Stimulated activated naive B cell treated with anti-CD40 and anti-IgM and Interleukin-4, amounts not matched to agents 10 μg/mL and 1 μg/mL and 100 μg/mL, for 72 hours (primary cell): ENCODE results near the gene PI4KB.

Experiments
- ATAC-seq, 2 donors: fragments of 150-1000 bp; cut with Tn5 transposase; replicated peaks; 2 replicates each; pipeline ENCODE4 v1.10.0; 2021; ENCODE audit warnings: moderate library complexity in 1 of 2
- DNase-seq: peaks from one replicate; pipeline ENCODE4 v3.0.0; 2021
- H3K27ac Mint-ChIP-seq: one replicate; pipeline ENCODE4 v1.8.0; 2022; ENCODE audit warnings: mild to moderate bottlenecking, mixed read lengths
- H3K27me3 Mint-ChIP-seq, 2 donors: one replicate each; pipeline ENCODE4 v1.8.0; 2022; ENCODE audit warnings: mixed read lengths in 2 of 2
- H3K36me3 Mint-ChIP-seq, 2 donors: one replicate each; pipeline ENCODE4 v1.8.0; 2022; ENCODE audit warnings: mixed read lengths in 2 of 2, mild to moderate bottlenecking in 1 of 2
- H3K4me1 Mint-ChIP-seq, 2 donors: one replicate each; pipeline ENCODE4 v1.8.0; 2022; ENCODE audit warnings: mixed read lengths in 2 of 2, mild to moderate bottlenecking in 1 of 2
- H3K4me3 Mint-ChIP-seq, 2 donors: one replicate each; pipeline ENCODE4 v1.8.0; 2022; ENCODE audit warnings: mild to moderate bottlenecking in 2 of 2, mixed read lengths in 2 of 2, moderate library complexity in 1 of 2
- H3K9me3 Mint-ChIP-seq, 2 donors: one replicate each; pipeline ENCODE4 v1.8.0; 2022; ENCODE audit warnings: mixed read lengths in 2 of 2, mild to moderate bottlenecking in 1 of 2

The PI4KB gene

DNA sequence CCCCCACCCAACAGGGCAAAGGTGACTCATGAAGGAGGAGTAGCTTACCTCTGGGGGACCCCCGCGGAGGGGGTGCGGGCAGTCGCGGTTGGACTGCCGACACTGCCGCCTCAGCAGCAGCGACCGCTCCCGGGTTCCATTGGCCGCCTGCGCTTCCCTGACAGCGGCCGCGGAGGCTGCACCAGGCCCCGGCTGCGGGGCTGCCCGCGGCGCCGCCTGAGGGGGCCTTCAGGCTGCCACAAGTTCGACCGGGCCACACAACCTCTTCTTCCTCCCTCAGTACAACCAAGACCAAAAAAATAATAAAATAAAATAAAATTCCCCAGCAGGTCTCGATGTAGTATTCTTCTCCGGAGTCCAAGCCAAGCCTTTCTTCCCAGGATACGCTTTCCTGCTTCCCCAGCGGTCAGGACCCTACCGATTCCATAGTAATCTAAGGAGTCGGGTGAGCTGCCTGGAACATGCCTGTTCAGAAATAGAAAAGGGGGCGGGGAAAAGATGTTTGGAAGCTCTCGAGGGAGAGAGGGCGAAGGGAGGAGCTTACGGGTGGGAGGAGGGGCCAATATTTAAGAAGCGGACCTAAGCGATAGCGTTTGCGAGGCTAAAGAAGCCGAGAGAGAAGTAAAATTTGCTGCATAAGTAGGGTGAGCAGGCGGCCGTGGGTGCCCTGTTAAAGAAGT is at the start of gene PI4KB:
Gene PI4KB (minus strand): TSS at position 194 of the 680 bp plus-strand sequence. CDS start 10,935 bp downstream, outside the sequence.
- Mint-ChIP-seq H3K9me3 (no peaks in the 10 kb centered on the region), H3K4me3 (peak within 1 kb of the TSS; percentile 92 to 100), H3K4me1 (peaks cover 28 to 35% of the 10 kb centered on the region in 2 donors), H3K27me3 (no peaks in the 10 kb centered on the region), H3K36me3 (peaks cover 25 to 35% of the 10 kb centered on the region in 2 donors), H3K27ac (peak within 1 kb of the TSS; percentile 96)
- ATAC-seq = peak; percentile 89 to 92
- peak; percentile 86 for DNase-seq

DNA sequence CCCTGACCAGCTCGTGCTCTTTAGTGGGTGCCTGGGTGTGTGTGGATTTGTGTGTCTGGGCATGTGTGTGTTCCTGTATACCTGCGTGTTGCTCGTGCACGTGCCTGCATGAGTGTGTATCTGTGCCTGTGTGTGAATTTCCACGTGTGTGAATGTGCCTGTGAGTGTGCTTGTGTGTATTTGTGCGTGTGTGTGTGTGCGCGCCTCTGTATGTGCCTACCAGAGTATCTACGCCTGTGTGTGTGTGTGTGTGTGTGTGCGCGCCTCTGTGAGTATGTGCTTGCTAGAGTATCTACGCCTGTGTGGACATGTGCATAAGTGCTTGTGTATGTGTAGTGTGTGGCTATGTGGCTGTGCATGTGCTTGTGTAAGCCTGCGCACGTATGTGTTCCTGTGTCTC is 46.0 kb upstream of the PI4KB start:
- Mint-ChIP-seq H3K4me1 (no peaks in the 10 kb centered on the region), H3K36me3 (no peaks in the 10 kb centered on the region), H3K4me3 (no peak overlapping the region), H3K27ac (no peak overlapping the region), H3K9me3 (no peaks in the 10 kb centered on the region), H3K27me3 (no peaks in the 10 kb centered on the region)
- ATAC-seq = no peak
- no peak for DNase-seq

DNA sequence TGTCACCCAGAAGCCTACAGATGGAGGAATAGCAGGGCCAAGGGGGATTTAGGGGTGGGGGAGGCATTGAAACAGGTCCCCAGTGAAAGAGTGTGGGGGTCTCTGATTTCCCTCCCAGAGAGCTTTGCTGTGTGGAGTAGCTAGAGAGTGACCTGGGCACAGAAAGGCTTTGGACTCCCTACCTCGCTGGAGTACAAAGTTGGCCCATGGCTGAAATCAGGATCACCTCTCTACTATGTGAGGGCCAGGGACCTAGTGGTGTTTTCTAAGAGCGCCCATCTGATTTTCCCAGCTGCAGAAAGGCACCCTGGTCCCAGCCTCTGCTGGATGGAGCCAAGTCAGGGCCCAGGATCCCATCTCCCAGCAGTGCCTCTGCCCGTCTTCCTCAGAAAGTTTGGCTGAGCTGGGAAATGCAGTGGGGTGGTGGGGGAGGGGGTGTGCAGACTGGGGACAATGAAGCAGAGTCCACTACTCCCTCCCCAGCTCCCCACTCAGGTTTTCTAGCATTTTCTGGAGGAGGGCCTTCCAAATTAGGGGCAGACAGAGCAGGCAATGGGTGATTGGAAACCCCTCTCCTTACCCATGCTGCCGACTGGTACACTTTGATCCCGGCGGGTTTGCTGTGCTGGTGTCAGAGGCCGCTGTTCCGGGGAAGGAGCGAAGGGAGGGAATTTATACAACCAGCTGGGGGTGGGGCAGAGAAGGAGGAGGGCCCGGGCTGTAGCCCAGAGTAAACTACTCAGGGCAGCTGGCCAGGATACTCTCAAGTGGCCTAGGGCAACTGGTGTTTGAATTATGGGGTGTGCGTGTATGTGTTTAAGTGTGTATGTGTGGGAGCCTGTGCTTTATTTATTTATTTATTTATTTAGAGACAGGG is 45.1 kb upstream of the PI4KB start, which contains the start of gene SELENBP1:
Gene SELENBP1 (minus strand): TSS at position 648 of the 877 bp plus-strand sequence. CDS start 64 bp downstream, at position 584.
- ATAC-seq (no peak), DNase-seq (no peak)
- Mint-ChIP-seq H3K4me1 (no peaks in the 10 kb centered on the region), H3K9me3 (no peaks in the 10 kb centered on the region), H3K27ac (peak within 1 kb of the TSS; percentile 28), H3K36me3 (no peaks in the 10 kb centered on the region), H3K4me3 (no peak within 1 kb of the TSS), H3K27me3 (no peaks in the 10 kb centered on the region)

DNA sequence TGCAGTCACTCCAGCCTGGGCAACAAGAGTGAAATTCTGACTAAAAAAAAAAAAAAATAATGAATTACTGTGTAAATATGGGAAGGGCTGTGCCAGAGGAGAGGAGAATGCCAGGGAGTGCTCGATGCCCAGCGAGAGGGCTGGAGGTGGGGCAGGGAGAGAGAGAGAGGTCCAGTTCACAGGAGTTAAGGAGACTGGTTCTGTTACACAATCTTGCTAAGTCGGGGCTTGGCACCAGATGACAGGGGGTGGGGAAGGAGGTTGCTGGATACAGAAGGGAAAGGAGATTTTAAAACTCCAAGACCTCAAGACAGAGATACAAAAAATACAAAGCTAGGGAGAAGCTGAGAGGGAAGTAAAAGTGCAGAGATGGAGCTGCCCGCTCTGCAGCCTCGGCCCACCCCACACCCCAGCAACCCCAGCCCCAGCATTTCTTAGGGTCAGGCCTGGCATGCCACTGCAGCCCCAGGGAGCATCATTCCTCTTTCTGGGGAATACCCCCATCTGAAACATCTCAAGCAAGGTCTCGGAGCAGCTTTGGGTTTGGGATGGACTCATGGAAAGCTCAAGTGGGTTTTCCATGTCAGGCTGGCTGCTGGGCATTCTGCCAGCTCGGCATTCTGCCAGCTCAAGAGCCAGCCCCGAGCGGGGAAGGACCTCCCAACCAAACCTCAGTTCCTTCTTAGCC is 44.3 kb upstream of the PI4KB start:
- DNase-seq = no peak
- ATAC-seq = no peak
- no peaks in the 10 kb centered on the region for H3K36me3 Mint-ChIP-seq

DNA sequence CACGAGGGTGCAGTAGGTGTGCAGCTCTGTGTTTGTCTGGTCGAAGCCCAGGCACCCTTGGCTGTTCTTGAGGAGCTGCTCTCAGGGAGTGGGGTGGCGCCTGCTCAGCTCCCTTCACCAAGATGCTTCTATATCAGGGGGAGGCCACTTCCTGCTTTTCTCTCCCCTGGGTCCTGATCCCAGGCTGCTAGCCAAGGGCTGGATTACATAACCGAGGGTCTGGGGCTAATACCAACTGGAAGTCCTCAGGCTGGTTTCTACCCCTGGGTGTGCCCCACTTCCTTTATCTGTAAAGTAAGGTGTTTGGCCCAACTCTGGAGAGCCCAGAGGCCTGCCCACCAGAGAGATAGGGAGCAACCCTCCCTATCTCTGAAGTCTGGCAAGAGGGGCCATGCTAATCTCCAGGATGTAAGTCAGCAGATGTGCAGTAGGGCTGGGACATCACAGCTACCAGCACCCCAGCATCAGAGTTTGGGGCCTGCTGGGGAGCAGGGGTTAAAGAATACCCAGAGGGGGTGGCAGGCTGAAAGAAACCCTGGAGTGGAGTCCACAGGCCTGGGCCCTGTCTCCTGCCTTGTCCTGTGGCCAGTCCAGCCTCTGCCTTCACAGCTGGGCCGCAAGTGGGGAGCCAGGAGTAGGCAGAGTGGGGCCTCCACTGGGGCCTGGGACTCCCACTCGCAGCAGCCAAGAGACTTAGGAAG is 43.1 kb upstream of the PI4KB start:
- Mint-ChIP-seq H3K27me3 (peaks cover 0 to 2% of the 10 kb centered on the region in 2 donors), H3K4me3 (no peak overlapping the region), H3K4me1 (no peaks in the 10 kb centered on the region), H3K9me3 (no peaks in the 10 kb centered on the region), H3K27ac (no peak overlapping the region), H3K36me3 (no peaks in the 10 kb centered on the region)
- ATAC-seq (no peak), DNase-seq (no peak)

More for the DNA sequence above, 44.3 kb upstream of the PI4KB start:
- Mint-ChIP-seq H3K27ac (peak overlapping the region; percentile 28), H3K4me1 (no peaks in the 10 kb centered on the region), H3K4me3 (no peak overlapping the region), H3K9me3 (no peaks in the 10 kb centered on the region), H3K27me3 (no peaks in the 10 kb centered on the region)

DNA sequence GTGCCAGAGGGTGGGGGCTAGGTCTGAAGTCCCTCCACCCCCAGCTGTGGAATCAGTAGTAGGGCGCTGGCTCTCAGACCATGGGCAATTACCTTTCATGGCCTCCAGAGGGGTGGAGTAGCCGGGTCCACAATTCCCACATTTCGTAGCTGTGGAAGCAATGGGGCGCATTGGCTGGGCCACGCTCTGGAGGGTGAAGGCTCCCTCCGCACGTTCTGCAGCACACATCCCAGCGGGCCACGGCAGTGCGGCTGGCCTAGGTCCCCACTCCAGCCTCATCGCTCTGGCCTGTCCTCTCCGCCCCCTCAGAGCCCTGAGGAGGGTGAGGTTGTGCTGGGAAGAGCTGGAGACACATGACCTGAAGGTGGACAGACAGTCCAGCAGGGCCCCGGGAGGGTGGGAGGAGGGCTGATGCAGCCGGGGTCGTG is 42.4 kb upstream of the PI4KB start:
- Mint-ChIP-seq H3K4me1 (no peaks in the 10 kb centered on the region), H3K27ac (no peak overlapping the region), H3K36me3 (no peaks in the 10 kb centered on the region), H3K4me3 (no peak overlapping the region), H3K27me3 (peaks cover 0 to 3% of the 10 kb centered on the region in 2 donors), H3K9me3 (no peaks in the 10 kb centered on the region)
- DNase-seq = no peak
- no peak for ATAC-seq

DNA sequence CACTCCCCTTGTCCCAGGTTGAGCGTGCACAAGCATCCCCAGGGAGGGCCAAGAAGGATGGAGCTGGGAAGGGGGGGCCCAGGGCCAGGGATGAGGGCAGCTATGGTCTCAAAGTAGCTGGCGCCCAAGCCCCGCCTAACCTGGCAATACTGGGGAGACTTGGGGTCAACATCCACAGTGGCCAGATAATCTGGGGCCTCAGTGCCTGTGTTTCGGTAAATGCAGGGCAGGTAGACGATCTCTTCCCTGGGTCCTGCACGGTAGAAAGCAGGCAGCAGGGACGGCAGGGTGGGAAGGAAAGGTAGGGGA is 42.0 kb upstream of the PI4KB start:
- Mint-ChIP-seq H3K9me3 (no peaks in the 10 kb centered on the region), H3K4me3 (no peak overlapping the region), H3K27ac (no peak overlapping the region), H3K27me3 (peaks cover 0 to 3% of the 10 kb centered on the region in 2 donors), H3K4me1 (no peaks in the 10 kb centered on the region), H3K36me3 (no peaks in the 10 kb centered on the region)
- DNase-seq = no peak
- no peak for ATAC-seq

DNA sequence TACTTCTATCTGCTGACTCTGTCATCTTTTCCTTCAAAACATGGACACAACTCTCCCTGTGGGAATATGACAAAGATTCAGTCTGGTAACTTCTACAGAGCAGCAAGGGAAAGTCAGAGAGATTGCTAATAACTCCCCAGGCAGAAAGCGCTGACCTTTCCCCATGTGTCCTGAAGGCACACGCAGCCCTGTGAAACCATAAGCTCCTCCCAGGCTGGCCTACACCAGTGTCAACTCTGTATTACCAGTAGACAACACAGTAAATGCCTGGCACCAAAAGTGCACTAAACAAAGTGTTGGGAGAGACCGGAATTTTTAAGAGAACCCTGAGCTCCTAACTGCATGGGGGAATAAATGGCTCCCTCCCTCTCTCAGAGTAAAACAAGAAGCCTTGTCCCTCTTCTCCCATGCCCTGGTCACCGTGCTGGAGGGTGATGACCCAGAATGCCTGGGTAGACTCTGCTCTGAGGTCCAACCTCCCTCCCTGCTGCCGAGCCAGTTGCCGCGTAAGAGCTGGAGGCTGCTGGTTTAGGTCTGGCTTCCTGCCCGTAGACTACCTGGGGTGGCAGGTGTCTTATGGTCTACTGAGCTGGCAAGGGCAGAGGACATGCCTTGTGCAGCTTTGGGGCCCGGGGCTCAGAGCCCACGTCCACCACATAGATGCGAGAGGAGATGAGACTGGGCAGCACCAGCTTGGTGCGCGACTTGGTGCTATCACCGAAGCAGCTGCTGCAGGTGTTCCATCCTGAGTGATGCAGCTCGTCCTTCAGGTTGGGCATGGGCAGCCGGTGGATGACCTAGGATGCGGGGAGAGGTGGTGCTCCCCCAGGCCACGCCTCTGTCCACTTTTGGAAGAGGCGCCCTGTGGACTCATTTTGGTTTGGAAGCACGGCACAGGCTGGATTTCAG is 41.4 kb upstream of the PI4KB start:
- DNase-seq (no peak), ATAC-seq (no peak)
- Mint-ChIP-seq H3K4me3 (no peak overlapping the region), H3K27ac (no peak overlapping the region), H3K36me3 (no peaks in the 10 kb centered on the region), H3K27me3 (peaks cover 0 to 3% of the 10 kb centered on the region in 2 donors), H3K4me1 (no peaks in the 10 kb centered on the region), H3K9me3 (no peaks in the 10 kb centered on the region)

DNA sequence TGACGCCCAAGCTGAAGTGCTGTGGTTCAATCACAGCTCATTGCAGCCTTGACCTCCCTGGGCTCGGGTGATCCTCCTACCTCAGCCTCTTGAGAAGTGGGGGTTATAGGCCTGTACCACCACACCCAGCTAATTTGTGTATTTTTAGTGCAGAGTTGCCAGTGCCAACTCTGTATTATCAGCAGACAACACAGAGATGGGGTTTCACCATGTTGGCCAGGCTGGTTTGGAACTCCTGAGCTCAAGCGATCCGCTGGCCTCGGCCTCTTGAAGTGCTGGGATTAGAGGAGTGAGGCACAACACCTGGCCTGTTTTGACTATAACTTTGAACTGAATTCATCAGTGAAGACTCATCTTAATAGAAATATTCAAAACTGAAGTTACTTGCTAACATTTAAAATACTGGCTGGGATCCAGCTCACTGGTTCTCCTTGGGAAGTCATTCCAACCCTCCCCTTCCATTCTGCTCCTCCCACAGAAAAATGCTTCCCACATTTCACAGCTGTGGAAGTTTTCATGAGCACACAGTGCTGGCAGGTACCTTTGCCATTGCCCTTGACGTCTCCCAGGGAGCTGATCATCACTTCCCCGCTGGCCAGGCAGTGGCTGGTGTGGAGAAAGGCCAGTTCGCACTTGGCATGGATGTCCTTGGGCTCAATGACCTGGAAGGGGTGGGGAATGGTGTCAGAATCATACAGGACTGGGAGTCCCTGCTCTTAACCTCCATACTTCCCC is 40.6 kb upstream of the PI4KB start:
- Mint-ChIP-seq H3K36me3 (no peaks in the 10 kb centered on the region), H3K27ac (no peak overlapping the region), H3K9me3 (peaks cover 0 to 2% of the 10 kb centered on the region in 2 donors), H3K4me1 (no peaks in the 10 kb centered on the region), H3K4me3 (no peak overlapping the region), H3K27me3 (peaks cover 0 to 3% of the 10 kb centered on the region in 2 donors)
- ATAC-seq (no peak), DNase-seq (no peak)

DNA sequence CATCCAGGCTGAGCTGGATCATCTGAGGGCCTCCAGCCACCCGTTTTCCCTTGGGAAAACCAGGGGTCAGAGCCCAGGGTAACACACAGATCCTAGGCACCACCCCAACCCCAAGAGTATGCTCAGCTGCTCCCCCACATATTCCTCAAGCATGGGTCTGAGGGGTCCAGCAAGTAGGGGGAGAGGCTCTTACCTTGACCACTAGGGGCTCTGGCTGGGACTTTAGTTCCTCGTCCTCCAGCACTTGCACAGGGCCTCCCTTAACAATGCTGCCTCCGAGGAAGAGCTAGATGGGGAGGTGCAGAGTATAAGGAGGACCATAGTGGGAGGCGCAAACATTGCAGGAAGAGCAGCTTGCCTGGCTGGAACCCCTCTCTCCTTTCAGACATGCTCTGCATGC is 37.8 kb upstream of the PI4KB start:
- no peak for DNase-seq
- peaks cover 0 to 5% of the 10 kb centered on the region in 2 donors for H3K36me3 Mint-ChIP-seq
- peaks cover 0 to 3% of the 10 kb centered on the region in 2 donors for H3K27me3 Mint-ChIP-seq
- no peaks in the 10 kb centered on the region for H3K4me1 Mint-ChIP-seq
- H3K27ac Mint-ChIP-seq = no peak overlapping the region
- peaks cover 4 to 5% of the 10 kb centered on the region in 2 donors for H3K9me3 Mint-ChIP-seq
- H3K4me3 Mint-ChIP-seq = no peak overlapping the region
- no peak for ATAC-seq

DNA sequence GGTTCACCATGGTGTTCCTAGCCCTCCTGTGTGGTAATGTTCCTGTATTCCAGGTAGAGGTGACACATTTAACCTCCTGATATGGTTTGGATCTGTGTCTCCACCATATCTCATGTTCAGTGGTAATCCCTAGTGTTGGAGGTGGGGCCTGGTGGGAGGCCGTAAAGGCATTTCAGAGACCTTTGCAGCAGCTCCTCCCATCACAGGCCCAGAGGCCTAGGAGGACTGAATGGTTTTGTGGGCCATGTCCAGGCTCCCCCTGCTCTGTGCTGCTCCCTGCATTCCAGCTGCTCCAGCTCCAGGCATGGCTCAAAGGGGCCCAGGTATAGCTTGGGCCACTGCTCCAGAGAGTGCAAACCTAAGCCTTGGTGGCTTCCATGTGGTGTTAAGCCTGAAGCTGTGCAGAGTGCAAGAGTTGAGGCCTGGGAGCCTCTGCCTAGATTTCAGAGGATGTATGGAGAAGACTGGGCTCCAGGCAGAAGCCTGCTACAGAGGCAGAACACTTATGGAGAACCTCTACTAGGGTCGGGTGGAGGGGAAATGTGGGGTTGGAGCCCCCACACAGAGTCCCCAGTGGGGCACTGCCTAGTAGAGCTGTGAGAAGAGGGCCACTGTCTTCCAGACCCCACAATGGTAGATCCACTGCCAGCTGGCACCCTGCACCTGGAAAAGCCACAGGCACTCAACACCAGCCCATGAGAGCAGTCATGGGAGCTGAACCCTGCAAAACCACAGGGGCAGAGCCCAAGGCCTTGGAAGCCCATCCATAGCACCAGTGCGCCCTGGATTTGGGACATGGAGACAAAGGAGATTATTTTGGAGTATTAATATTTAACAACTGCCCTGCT is 35.3 kb upstream of the PI4KB start:
- peaks cover 0 to 3% of the 10 kb centered on the region in 2 donors for H3K27me3 Mint-ChIP-seq
- DNase-seq (no peak), ATAC-seq (no peak)
- H3K27ac Mint-ChIP-seq = no peak overlapping the region
- no peaks in the 10 kb centered on the region for H3K4me1 Mint-ChIP-seq
- H3K4me3 Mint-ChIP-seq = no peak overlapping the region
- peaks cover 0 to 5% of the 10 kb centered on the region in 2 donors for H3K36me3 Mint-ChIP-seq
- peaks cover 4 to 5% of the 10 kb centered on the region in 2 donors for H3K9me3 Mint-ChIP-seq

DNA sequence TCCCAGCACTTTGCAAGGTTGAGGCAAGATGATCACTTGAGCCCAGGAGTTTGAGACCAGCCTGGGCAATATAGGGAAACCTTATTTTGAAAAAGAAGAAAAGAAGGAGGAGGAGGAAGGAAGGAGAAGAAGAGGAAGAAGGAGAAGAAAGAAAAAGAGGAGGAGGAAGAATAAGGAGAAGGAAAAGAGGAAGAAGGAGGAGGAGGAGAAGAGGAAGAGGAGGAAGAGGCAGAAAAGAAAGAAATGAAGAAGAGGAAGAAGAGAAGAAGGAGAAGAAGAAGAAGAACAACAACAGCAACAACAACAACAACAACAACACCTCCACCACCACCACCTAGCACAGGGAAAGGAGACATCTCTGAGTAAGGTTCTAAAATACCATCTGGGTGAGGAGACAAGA is 34.7 kb upstream of the PI4KB start:
- Mint-ChIP-seq H3K27ac (no peak overlapping the region), H3K36me3 (peaks cover 0 to 5% of the 10 kb centered on the region in 2 donors), H3K4me3 (no peak overlapping the region), H3K4me1 (no peaks in the 10 kb centered on the region), H3K27me3 (peaks cover 0 to 3% of the 10 kb centered on the region in 2 donors), H3K9me3 (peaks cover 4 to 5% of the 10 kb centered on the region in 2 donors)
- ATAC-seq = no peak
- no peak for DNase-seq
